Sigmoid colon (tissue), 4 donors: ENCODE measurements around the gene SNCB.

Experiments used
- EP300 ChIP-seq, 4 donors: sonication (generic); formaldehyde crosslinking; IDR thresholded peaks; one replicate each; pipeline ENCODE4 v1.6.1; 2017; ENCODE audit warnings: antibody characterized with exemption in 4 of 4
- POLR2A ChIP-seq, 2 donors: fragments of 450-650 bp; IDR thresholded peaks; one replicate each; pipeline ENCODE4 v1.6.1; 2016; ENCODE audit warnings: antibody characterized with exemption in 2 of 2, mild to moderate bottlenecking in 2 of 2, moderate library complexity in 2 of 2
- POLR2AphosphoS5 ChIP-seq, 4 donors: sonication (generic); formaldehyde crosslinking; IDR thresholded peaks; one replicate each; pipeline ENCODE4 v1.6.1; 2017; ENCODE audit warnings: antibody characterized with exemption in 4 of 4
- TF ChIP-seq, protein P1 (sequence below), 4 experiments: fragments of 450-650 bp in 3 of 4; fragments of 200-600 bp in 1 of 4; IDR thresholded peaks; one replicate each; pipeline ENCODE4 v1.5.1; 2016 to 2019; ENCODE audit warnings: antibody characterized with exemption in 4 of 4, mild to moderate bottlenecking in 3 of 4, moderate library complexity in 2 of 4

DNA sequence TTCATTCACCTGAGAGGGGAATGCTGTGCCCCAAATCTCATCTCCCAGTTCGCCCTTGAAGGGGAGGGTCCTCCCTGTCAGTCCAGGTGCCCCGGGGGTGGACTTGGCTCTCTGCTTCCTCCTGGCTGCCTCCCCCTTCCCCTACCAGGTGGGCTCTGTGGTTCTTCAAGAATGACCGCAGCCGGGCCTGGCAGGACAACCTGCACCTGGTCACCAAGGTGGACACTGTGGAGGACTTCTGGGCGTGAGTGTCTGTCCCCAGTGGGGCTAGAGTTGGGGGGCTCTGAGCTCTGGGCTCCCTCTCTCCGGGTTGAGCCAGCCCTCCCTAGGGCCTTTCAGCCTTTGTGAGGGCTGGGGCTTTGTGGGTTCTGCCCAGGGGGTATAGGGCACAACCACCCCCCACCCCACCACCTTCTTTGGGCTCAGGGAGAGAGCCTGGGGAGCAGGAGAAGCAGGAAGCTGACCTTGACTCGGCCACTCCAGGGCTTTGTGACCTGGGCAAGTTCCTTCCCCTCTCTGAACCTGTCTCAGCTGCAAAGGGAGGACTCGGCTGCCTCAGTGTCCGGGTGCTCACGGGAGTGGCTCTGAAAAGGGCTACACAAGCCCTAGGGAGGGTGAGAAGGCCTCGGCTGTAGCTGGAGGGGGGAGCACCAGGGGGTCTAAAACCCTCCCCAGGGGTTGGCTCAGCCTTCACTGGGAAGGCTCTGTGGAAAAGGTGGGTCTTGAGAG lies 13.3 kb upstream of the SNCB start:
- TF ChIP-seq, protein P1, sequence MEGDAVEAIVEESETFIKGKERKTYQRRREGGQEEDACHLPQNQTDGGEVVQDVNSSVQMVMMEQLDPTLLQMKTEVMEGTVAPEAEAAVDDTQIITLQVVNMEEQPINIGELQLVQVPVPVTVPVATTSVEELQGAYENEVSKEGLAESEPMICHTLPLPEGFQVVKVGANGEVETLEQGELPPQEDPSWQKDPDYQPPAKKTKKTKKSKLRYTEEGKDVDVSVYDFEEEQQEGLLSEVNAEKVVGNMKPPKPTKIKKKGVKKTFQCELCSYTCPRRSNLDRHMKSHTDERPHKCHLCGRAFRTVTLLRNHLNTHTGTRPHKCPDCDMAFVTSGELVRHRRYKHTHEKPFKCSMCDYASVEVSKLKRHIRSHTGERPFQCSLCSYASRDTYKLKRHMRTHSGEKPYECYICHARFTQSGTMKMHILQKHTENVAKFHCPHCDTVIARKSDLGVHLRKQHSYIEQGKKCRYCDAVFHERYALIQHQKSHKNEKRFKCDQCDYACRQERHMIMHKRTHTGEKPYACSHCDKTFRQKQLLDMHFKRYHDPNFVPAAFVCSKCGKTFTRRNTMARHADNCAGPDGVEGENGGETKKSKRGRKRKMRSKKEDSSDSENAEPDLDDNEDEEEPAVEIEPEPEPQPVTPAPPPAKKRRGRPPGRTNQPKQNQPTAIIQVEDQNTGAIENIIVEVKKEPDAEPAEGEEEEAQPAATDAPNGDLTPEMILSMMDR (IDR thresholded peaks at IDR 0.05): no peak
- TF ChIP-seq POLR2A (IDR thresholded peaks at IDR 0.05) (no peak), POLR2AphosphoS5 (IDR thresholded peaks at IDR 0.05) (no peak), EP300 (IDR thresholded peaks at IDR 0.05) (no peak)
